ENCODE results near the gene AUNIP.

AUNIP gene, protein sequence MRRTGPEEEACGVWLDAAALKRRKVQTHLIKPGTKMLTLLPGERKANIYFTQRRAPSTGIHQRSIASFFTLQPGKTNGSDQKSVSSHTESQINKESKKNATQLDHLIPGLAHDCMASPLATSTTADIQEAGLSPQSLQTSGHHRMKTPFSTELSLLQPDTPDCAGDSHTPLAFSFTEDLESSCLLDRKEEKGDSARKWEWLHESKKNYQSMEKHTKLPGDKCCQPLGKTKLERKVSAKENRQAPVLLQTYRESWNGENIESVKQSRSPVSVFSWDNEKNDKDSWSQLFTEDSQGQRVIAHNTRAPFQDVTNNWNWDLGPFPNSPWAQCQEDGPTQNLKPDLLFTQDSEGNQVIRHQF

DNA sequence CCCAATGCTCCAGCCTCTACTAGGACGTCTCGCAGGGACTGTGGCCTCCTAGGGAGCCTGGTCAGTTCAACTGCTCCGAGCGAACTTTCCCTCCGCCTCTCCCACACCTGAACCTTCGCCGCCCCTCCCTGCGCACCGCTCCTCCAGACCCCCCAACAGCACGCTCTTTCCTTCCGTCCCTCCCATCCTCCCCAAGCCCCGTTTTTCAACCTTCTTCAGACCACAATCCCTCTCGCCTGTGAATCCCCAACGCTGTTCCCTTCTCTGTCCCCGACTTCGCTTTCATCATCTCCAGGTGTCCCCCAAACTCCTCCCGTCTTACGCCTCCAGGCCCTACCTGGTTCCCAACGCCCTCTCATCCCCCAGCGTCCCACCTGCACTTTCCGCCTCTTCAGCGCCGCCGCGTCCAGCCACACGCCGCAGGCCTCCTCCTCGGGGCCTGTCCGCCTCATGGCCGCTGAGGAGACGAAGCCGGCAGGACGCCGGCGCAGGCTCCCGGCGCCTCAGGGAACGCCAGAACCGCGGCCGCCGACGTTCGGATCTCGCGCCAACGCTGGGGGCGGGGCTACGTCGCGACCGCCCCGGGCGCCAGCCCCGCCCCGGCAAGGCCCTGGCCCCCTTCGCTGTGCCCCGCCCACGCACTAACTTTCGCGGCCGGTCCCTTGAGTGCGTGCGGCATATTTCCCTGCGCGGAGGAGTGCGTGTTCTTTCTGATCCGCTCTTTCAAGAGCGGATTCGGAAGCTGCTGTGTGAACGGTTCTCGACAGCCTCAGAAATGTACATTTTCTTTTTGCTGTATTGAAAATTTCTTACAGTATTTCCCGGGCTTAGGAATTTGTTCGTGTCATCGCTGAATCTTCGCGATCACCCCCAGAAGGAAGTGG lies at the start of gene AUNIP:
Gene AUNIP, minus strand, starts transcription at position 552 of the 884 bp plus-strand sequence. Its CDS starts 100 bp downstream, at position 452.
- H3K4me3 ChIP-seq (ENCODE audit: low read depth, low read length): peak within 1 kb of the TSS; percentile 96

DNA sequence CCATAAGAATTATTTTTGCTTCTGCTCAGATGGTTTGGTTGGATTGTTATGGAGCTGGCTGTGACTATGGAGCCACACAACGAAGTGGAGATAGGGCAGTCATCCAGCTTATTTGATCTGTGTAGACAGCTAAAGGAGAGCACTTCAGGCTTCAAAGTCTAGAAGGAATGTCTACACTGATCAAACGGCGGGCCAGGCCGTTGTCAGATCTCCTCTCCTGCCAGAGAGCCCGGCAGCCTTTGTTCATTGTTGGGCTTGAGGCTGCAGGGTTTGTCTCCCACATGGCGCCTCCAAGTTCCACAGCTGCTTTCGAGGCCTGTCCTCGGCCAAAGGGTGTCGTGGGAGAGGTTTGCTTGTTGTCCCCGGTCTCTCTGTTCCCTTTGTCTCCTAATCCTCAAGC lies 49.8 kb upstream of the AUNIP start:
- no peak overlapping the region for H3K4me3 ChIP-seq (ENCODE audit: low read depth, low read length)

DNA sequence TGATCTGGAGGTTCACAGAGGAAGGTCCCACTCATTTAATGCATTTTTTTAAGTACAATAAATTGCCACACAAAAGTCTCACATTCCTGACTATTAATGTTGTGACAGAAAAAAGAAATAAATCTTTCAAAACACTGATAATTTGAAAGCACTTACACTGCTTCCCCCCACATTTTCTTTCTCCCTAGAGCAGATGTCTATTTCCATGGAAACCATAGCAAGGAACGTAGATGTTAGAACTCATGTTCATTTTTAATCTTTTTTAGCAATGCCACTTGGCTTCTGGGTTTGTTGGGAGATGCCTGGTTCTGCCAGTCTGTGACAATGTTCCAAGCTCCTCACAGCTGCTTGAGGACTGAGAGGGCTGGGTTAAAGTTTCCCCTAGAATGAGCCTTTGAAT lies 48.9 kb upstream of the AUNIP start:
- H3K4me3 ChIP-seq (ENCODE audit: low read depth, low read length): no peak overlapping the region

DNA sequence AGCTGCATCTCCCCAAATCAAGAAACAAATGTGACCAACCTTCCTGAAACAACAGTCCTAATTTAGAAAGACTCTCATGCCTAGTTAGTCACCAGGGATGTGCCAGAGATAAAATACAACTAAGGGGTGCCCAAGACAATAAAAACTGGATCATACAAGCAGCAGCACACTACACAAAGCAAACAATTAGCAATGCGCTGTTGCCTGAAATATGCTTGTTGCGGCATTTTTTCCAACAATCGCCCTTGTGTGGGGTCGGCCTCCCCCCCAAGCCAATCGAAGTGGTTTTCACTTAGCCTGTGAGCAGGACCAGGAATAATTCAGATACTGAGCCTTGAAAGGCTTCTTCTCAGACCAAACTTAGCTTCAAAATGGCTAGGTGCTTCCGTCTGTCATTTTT lies 48.3 kb upstream of the AUNIP start:
- no peak overlapping the region for H3K4me3 ChIP-seq (ENCODE audit: low read depth, low read length)

DNA sequence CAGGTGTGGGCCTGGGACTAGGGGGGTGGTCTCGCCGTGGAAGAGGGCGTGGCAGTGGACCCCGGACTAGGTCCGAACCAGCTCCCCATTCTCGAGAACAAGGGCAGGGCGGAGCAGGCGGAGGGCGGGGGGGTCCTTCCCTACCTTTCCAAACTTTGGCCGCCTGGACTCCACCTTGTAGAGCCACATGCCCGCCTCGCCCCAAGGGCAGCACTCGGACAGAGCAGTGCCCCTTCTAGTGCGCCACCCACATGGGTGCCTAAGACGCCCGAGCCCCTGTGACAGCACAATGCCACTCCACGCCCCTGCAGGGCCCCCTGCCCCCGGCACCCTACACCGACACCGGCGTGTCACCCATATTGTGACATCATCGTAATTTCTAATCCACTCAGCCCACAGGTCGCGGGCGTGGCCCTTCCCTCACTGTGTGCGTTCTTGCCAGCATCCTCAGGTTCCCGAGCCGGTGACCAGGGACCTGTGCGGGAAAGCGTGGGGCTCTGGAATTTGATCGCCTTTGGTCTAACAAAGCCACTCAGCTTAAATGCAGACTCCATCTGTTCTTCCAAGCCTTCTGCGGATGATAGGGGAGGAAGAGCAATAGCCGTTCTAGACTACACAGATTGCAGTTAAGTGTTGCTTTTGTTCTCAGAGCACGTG lies 47.5 kb upstream of the AUNIP start:
- peak overlapping the region; percentile 13 for H3K4me3 ChIP-seq (ENCODE audit: low read depth, low read length)

DNA sequence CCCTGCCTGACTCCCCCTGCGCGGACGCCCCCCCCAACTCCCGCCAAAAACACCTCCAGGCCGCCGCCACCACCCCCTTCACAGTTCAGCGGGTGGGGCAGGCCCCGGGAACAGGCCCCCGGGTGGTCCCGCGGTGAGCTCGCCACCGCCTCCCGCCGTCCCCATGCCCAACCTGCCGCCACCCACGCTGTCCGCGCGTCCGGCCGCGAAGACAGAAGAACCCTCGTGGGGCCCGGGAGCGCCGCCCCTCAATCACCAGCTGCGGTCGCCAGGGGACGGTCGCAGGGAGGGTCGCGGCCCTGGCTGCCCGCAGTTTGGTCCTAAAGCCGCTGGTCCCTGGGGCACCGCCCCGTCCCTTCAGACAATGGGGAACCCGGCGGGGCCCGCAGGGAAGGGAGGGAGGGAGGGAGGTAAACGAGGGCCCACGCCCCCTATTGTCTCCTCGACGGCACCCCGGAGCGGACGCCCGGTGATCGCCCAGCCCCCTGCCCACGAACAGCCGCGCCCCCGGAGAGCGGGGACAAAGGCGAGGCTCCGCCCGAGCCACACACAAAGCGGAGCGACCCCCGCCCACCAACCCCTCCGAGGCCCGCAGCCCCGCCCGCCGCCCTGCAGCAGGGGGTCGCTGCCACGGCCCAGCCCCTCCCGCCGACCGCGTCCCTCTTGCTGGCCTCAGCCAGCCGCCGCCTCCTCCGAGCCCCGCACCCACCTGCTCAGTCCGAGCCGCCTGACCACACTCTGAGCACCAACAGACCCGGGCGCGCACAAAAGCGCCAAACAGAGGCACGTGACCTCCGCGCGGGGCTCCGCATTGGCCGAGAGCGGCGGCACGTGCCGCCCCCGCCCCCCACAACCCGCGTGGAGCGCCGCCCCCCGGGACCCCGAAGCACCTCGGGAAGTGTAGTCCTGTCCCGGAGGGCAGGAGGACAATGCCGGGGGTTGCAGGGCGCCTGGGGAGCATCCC lies 46.7 kb upstream of the AUNIP start, which contains the start of gene STMN1:
Gene STMN1, minus strand, starts transcription at position 740 of the 964 bp plus-strand sequence. CDS start 1,743 bp downstream, outside the sequence.
- peak within 1 kb of the TSS; percentile 66 for H3K4me3 ChIP-seq (ENCODE audit: low read depth, low read length)

DNA sequence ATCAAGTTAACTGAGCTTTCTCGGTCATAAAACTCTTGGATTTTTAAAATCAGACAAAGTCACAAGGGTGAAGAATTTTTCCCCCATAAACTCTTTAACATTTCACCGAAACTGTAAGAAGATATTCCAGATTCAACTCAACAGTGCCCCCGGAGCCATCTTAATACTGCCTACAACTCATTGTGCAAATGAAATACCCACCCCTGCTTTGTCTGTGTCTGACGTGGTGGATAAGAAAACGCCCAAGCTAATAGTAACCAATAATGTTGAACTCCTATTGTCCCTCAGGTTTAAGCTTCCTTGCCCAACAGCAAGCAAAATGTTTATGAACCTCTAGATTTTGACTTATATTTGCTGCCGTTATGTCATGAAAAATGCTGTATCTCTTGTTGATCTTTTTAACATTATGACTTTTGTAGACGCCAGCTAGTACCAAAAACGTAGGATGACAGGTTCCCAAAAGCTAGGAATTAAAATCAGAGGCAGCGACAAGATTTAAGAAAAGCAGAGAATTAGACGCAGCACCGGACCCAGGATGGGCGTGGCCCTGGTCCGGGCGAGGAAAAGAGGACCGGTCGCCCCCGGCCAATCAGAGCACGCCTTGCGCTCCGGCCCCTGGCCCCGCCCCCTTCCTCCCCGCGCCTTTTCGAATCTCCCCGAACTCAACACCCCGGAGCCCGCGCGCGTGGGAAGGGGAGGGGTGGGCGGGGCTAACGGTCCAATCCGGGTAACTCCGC lies 45.9 kb upstream of the AUNIP start:
- peak overlapping the region; percentile 66 for H3K4me3 ChIP-seq (ENCODE audit: low read depth, low read length)

DNA sequence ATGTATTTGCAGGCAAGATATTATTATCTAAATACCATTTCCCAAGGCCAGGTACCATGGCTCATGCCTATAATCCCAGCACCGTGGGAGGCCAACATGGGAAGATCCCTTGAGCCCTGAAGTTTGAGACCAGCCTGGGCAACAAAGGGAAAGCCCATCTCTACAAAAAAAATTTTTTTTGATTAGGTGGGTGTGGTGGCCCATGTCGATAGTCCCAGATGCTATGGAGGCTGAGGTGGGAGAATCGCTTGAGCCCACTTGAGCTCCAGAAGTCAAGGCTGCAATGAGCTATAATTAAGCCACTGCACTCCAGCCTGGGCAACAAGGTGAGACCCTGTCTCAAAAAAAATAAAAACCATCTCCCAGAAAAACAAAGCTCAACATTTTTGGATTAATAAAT lies 44.7 kb upstream of the AUNIP start:
- no peak overlapping the region for H3K4me3 ChIP-seq (ENCODE audit: low read depth, low read length)

DNA sequence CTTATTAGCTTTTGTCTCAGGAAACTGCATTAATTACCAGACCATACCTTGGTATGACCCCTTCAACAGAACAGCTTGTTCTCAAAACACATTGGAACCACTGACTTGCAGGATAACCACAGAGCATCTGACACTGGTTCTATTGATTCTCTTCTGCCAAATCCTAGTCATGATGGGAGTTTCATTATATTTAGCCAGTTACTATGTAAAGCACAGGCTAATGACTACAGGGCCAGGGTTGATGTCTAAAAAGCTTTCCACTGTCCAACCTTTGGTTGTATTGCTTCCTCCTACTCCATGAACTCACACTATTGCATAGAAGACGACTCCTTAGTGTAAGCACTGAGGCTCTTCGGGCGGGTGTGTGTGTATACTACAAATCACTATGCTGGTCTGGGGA lies 43.2 kb upstream of the AUNIP start:
- H3K4me3 ChIP-seq (ENCODE audit: low read depth, low read length): no peak overlapping the region

DNA sequence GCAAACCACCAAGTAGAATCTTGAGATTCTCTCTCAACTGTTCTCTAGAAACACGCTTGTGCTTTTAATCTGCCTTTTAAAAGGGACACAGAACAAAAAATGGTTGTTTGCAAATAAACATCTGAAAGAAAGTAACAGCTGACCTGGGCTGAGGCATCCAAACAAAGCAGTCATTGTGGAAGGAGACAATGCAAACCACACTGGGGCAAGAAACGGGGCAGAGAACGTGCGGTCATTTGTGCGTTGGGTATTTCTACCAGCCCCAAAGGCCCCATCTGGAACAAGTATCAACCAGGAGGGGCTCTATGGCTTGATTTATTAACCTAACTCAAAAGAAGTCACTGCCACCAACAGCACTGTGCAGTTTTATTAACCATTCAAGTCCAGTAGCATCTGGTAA lies 41.0 kb upstream of the AUNIP start:
- no peak overlapping the region for H3K4me3 ChIP-seq (ENCODE audit: low read depth, low read length)

DNA sequence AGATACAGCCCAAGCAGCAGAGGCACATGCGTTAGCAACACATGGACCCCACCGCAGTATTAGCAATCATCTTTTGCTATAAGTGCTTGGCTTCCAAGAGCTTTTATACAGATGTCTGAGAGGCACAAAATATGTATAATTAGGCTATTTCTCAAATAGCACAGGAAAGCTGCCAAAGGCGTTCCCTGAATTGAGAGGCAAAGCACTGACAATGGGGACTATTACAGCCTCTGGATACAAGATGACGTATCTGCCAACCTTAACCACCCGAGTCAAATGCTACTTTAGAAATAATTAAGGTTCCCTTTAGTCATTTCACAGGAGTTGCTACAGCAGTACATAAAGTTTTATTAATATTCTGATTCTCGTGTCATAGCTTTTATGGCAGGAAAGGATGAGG lies 40.5 kb upstream of the AUNIP start:
- no peak overlapping the region for H3K4me3 ChIP-seq (ENCODE audit: low read depth, low read length)

DNA sequence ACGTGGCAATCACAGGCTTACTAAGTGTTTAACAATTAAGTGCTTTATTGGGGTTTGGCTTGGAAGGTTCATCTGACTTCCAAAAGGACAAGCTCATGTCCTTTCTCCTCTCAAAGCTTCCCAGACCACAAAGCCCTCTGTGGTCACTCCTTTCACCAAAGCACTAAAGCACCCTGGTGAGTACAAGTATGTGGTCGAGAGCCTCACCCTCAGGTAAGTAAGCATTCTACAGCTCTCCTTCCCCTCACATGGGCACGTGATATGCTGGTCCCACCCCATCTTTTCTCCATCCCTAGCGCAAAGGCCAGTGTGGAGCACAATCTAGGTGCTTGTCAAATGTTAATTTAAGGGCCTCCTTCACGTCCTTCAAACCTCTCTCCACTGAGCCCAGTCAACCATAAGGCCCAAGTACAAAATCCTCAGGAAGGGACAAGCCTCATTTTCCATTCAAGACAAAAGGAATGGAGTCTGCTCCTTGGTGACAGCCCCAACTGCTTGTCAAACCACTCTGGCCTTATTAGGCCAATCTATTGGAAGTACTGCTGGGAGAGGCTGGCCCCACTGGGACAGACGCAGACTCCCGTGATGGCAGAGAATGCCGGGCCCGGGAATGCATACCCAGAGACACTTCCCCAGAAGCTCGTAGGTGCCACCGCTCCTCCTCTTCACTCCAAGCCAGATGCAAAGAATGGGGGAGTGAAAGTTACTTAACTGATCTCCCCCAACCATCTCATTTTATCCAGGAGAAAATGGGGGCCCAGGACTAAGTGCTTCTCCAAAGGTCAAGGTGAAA lies 39.2 kb upstream of the AUNIP start:
- no peak overlapping the region for H3K4me3 ChIP-seq (ENCODE audit: low read depth, low read length)

DNA sequence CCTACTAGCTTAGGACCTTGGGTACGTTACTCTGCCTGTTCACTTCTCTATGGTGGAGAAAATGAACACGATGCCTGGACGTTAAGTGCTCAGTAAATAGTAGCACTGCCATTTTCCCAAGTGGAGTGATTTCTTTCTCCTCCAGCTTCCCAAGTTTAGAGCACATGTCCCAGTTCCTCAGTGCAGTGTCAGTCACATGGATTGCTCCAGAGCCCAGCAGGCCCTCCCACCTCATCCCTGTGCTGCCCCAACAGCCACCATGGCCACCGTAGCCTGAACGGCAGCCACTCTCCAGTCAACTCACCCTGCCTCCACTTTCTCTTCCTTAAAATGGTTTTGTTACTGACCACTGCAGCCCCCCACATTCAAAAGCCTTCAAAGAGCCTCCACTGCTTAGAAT lies 38.5 kb upstream of the AUNIP start:
- no peak overlapping the region for H3K4me3 ChIP-seq (ENCODE audit: low read depth, low read length)

DNA sequence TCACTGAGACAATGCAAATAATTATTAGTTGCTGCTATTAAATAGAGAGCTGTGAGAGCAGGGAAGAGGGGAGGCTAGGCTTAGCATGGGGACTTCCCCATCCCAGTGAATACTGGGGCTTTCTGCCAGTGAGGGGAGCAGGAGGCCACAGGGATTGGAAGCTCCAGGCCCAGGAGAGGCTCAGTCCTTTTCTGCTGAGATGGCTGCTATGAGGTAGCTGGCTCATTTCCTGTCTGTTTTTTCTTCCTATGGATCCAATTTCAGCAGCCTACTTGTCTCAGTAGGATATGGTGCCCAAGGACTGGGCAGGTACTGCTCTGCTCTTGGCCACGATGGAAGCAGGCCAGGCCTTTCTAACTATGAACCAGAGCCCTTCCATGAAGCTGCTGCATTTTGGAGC lies 37.0 kb upstream of the AUNIP start:
- no peak overlapping the region for H3K4me3 ChIP-seq (ENCODE audit: low read depth, low read length)

DNA sequence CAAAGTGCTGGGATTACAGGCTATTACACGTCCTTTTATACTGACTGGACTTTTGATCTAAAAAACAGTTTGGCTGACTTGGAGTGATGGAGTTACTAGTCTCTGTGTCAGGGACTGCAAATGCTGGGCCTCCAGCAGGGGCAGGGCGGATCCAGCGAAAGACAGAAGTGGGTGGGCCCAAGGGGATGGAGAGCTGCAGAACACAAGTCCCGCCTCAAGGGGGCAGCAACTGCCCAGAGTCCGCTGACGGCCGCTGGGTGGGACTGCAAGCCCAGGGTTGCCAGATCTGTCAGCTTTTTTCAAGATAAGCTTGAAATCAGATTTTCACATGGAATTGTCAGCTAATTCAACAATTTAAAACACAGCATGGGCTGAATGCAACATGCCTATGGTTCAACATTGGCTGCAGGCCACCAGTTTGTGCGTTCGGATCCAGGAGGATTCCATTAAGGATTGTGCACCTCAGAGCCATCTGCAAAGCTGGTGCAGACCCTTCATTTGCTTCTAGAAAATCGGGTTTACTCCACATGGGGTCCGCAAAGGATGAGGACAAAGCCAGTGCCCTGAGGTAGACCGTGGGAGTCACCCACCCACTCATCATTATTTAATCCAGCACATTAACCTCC lies 36.2 kb upstream of the AUNIP start:
- H3K4me3 ChIP-seq (ENCODE audit: low read depth, low read length): no peak overlapping the region

DNA sequence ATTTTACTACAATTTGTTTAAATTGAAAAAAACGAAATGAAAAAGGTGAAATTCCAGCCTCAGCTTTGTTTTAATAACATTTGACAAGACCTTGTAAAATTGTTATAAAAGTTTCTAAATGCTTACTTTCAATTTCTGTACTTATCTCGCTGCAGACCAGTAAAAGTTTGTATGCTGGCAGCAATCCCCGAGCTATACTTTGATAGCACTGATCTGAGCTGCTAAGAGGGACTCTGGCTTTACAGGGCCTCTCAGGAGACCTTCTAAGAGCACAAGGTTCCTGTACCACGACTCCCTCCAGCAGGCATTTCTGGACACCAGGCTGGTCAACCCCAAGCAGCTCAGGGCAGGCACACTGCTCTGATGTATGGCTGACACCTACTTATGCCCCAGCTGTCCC lies 33.9 kb upstream of the AUNIP start:
- H3K4me3 ChIP-seq (ENCODE audit: low read depth, low read length): no peak overlapping the region

DNA sequence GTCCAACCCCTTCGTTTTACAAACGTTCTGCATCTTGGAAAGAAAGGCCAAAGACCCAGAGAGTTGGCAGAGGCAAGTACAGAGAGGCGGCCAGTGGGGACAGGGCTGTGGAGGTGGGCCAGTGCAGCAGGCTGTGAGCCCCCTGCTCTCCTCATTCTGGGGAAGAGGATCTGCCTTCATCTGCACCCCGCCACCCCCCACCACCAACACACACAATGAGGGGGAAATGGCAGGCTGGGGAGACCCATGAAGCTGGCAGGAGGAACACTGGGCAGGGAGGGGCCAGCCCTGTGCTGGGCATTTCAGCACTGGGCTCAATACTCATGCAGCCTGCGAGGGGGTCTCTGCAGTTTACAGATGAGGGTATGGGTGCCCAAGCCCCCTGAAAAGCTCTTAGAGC lies 32.3 kb upstream of the AUNIP start:
- no peak overlapping the region for H3K4me3 ChIP-seq (ENCODE audit: low read depth, low read length)

DNA sequence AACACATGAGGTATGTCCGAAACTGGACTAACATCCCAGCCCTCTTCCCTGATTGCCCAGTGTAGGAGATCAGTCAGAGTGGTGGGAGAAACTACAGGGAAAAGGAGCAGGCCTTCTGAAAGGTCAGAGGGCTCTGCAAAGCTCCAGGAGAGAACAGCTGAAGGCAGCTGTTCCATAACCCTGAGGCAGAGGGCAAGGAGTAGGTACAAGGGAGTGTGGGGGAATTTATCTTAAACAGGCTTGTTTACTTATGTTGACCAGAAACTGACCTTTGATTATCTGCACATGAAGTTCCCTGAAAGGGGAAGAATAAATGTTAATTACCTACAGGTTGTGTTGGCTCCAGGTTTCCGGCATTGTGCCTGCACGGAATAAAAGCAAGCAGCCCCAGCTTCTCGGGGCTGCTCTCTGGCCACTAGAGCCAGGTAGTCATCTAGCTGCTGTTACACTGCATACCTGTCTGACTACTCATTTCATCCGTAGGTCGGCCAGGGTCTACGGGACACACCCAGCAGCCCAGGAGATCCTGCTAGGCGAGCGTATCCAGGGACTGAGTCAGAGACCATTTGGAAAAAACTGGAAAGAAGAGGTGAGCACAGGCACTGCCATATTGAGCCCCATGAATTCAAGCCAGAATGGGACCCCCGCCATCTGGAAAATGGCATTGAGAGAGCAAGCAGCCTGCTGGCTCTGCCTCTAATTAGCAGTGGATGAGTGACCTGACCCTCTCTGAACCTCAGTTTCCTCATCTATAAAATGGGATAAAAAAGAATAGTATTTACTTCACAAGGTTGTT lies 31.2 kb upstream of the AUNIP start:
- no peak overlapping the region for H3K4me3 ChIP-seq (ENCODE audit: low read depth, low read length)

Data from iPS-11a (cell line).